ENCODE data around the gene SRXN1.

DNA sequence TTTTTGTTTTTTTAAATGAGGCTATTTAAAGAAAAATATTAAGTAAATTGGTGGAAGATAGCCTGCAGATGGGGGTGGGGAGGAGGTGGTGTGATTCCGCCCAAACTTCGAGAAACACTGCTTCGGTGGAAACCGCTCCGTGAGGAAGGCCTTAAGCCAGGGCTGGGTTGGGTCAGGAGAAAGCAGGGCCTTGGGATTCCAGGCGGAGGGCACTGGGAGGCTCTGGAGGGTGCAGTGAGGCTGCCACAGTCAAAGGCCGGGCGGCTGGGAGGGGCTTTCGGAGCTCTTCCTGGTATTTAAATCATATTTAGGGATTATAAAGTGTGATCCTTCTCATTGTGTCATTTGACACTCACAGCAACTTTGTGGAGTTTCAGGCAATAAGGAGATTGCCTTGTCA is 44.8 kb upstream of the SRXN1 start:
- TF ChIP-seq EZH2 (IDR thresholded peaks at IDR 0.05; ENCODE audit: borderline replicate concordance, insufficient read depth, low read length, poor library complexity, severe bottlenecking), result no peak
- TF ChIP-seq, protein P1, sequence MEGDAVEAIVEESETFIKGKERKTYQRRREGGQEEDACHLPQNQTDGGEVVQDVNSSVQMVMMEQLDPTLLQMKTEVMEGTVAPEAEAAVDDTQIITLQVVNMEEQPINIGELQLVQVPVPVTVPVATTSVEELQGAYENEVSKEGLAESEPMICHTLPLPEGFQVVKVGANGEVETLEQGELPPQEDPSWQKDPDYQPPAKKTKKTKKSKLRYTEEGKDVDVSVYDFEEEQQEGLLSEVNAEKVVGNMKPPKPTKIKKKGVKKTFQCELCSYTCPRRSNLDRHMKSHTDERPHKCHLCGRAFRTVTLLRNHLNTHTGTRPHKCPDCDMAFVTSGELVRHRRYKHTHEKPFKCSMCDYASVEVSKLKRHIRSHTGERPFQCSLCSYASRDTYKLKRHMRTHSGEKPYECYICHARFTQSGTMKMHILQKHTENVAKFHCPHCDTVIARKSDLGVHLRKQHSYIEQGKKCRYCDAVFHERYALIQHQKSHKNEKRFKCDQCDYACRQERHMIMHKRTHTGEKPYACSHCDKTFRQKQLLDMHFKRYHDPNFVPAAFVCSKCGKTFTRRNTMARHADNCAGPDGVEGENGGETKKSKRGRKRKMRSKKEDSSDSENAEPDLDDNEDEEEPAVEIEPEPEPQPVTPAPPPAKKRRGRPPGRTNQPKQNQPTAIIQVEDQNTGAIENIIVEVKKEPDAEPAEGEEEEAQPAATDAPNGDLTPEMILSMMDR (IDR thresholded peaks at IDR 0.05; ENCODE audit: poor library complexity, severe bottlenecking), result no peak
